Measurements from ENCODE around the gene YPEL1.

YPEL1 gene

GRCh38 chr22:21651521-21652009, 84.0 kb downstream of the YPEL1 start:
- DNase-seq: no peak

GRCh38 chr22:21650823-21651520, 84.6 kb downstream of the YPEL1 start:
- no peak for DNase-seq

- no peak for DNase-seq
Measured at GRCh38 chr22:21650280-21650679, 85.3 kb downstream of the YPEL1 start.
